Uterus (tissue), 4 donors: ENCODE results near the gene PTPRD. TPM values are rescaled to one million over a fixed set of nuclear protein-coding genes. Genes with fewer than 3 reads are reported as not detected.

Source experiments
- DNase-seq, 2 donors: peaks; one replicate each; pipeline ENCODE4 v3.0.0-alpha.2; 2019 to 2020
- H3K27ac ChIP-seq, 2 donors: fragments of 200-600 bp; sonication (generic); 1 replicate in 1 of 2; 2 replicates in 1 of 2; pipeline ENCODE4 v1.5.1; 2016 to 2018
- H3K27me3 ChIP-seq, 2 donors: fragments of 200-600 bp; sonication (generic); one replicate each; pipeline ENCODE4 v1.5.1; 2018 to 2019; ENCODE audit warnings: control low read depth in 1 of 2
- H3K36me3 ChIP-seq, 2 donors: fragments of 200-600 bp; sonication (generic); one replicate each; pipeline ENCODE4 v1.5.1; 2019; ENCODE audit warnings: control low read depth in 1 of 2
- H3K4me1 ChIP-seq, 2 donors: fragments of 200-600 bp; sonication (generic); one replicate each; pipeline ENCODE4 v1.5.1; 2018 to 2019; ENCODE audit warnings: control low read depth in 1 of 2
- H3K4me3 ChIP-seq, 2 donors: fragments of 200-600 bp; sonication (generic); 1 replicate in 1 of 2; 2 replicates in 1 of 2; pipeline ENCODE4 v1.5.1; 2018 to 2019; ENCODE audit warnings: mild to moderate bottlenecking in 1 of 2
- H3K9me3 ChIP-seq, 2 donors: fragments of 200-600 bp; sonication (generic); one replicate each; pipeline ENCODE4 v1.5.1; 2019; ENCODE audit warnings: control low read depth in 1 of 2
- CTCF ChIP-seq, 4 experiments: fragments of 200-600 bp in 2 of 4; fragments of 450-650 bp in 2 of 4; sonication (generic) in 2 of 4; IDR thresholded peaks; one replicate each; pipeline ENCODE4 v1.5.1; 2016 to 2019; ENCODE audit warnings: antibody characterized with exemption in 4 of 4, mild to moderate bottlenecking in 2 of 4, moderate library complexity in 1 of 4
- POLR2A ChIP-seq, 2 donors: fragments of 450-650 bp; IDR thresholded peaks; one replicate each; pipeline ENCODE4 v1.6.1; 2016; ENCODE audit warnings: antibody characterized with exemption in 2 of 2, mild to moderate bottlenecking in 1 of 2, moderate library complexity in 1 of 2
- intact Hi-C: fragments of 100-400 bp; cut with DNase I; formaldehyde crosslinking; loops from one replicate; pipeline ENCODE4 v1.15.1; 2023; ENCODE audit warnings: low total_unique reads
- total RNA-seq, 4 donors: library from RNA; depleted of rRNA in 3 of 4; stranded (reverse); fragments of >200 nt in 3 of 4; gene quantifications; one replicate each; pipeline versions ENCODE4 v1.1.0 to v1.2.4, GENCODE V29; 2014 to 2023
- donor health status: DM: yes; HTN: yes; CAD: no.

The PTPRD gene
- total RNA-seq, 4 donors from 2014 or later, result 1.2 to 136 (median 26.4) TPM

- TF ChIP-seq CTCF (IDR thresholded peaks at IDR 0.05), result no peak
- no peak for TF ChIP-seq POLR2A (IDR thresholded peaks at IDR 0.05)
- no peak for DNase-seq
- Histone ChIP-seq H3K27ac (no peak overlapping the region), H3K9me3 (no peaks in the 10 kb centered on the region), H3K36me3 (no peaks in the 10 kb centered on the region), H3K4me3 (no peak overlapping the region), H3K4me1 (no peaks in the 10 kb centered on the region), H3K27me3 (no peaks in the 10 kb centered on the region)
- intact Hi-C loops, result no loop called here
Observed at GRCh38 chr9:10443868-10444204, 169.0 kb downstream of the PTPRD start.

GRCh38 chr9:10443181-10443867, 169.5 kb downstream of the PTPRD start:
- DNase-seq, result no peak
- H3K9me3 ChIP-seq, result no peaks in the 10 kb centered on the region
- H3K27me3 ChIP-seq, result no peaks in the 10 kb centered on the region

GRCh38 chr9:10438955-10439354, 173.8 kb downstream of the PTPRD start:
- no peaks in the 10 kb centered on the region for H3K4me1 ChIP-seq
- intact Hi-C loops, result no loop called here
- H3K36me3 ChIP-seq, result no peaks in the 10 kb centered on the region
- TF ChIP-seq POLR2A (IDR thresholded peaks at IDR 0.05) (no peak), CTCF (IDR thresholded peaks at IDR 0.05) (no peak)
- H3K27me3 ChIP-seq, result no peaks in the 10 kb centered on the region
- no peaks in the 10 kb centered on the region for H3K9me3 ChIP-seq
- no peak for DNase-seq
- no peak overlapping the region for H3K4me3 ChIP-seq
- H3K27ac ChIP-seq, result no peak overlapping the region

More at GRCh38 chr9:10443181-10443867, 169.5 kb downstream of the PTPRD start:
- Histone ChIP-seq H3K4me3 (no peak overlapping the region), H3K36me3 (no peaks in the 10 kb centered on the region), H3K4me1 (no peaks in the 10 kb centered on the region), H3K27ac (no peak overlapping the region)
- intact Hi-C loops, result no loop called here
- TF ChIP-seq CTCF (IDR thresholded peaks at IDR 0.05) (no peak), POLR2A (IDR thresholded peaks at IDR 0.05) (no peak)

- no peaks in the 10 kb centered on the region for H3K9me3 ChIP-seq
- no peaks in the 10 kb centered on the region for H3K27me3 ChIP-seq
- no peak overlapping the region for H3K4me3 ChIP-seq
- H3K4me1 ChIP-seq, result no peaks in the 10 kb centered on the region
- no peaks in the 10 kb centered on the region for H3K36me3 ChIP-seq
- no peak for DNase-seq
- H3K27ac ChIP-seq, result no peak overlapping the region
- intact Hi-C loops, result no loop called here
- no peak for TF ChIP-seq CTCF (IDR thresholded peaks at IDR 0.05)
- TF ChIP-seq POLR2A (IDR thresholded peaks at IDR 0.05), result no peak
Observed at GRCh38 chr9:10436756-10437155, 176.0 kb downstream of the PTPRD start.

GRCh38 chr9:10434412-10434811, 178.4 kb downstream of the PTPRD start:
- Histone ChIP-seq H3K4me1 (no peaks in the 10 kb centered on the region), H3K9me3 (no peaks in the 10 kb centered on the region), H3K4me3 (no peak overlapping the region), H3K36me3 (no peaks in the 10 kb centered on the region), H3K27me3 (no peaks in the 10 kb centered on the region), H3K27ac (no peak overlapping the region)
- TF ChIP-seq POLR2A (IDR thresholded peaks at IDR 0.05) (no peak), CTCF (IDR thresholded peaks at IDR 0.05) (no peak)
- intact Hi-C loops, result no loop called here
- DNase-seq, result no peak
